Measurements from ENCODE around the gene C1QTNF6.
"Not testable (repeated sequence)": the region's sequence is repeated elsewhere in the genome, so short reads cannot be mapped to it uniquely, and the experiment has no call there.

C1QTNF6 gene

GRCh38 chr22:37187891-37188761 is at the start of gene C1QTNF6:
TSS of gene C1QTNF6 (minus strand) at chr22:37188247. CDS start at chr22:37188213, 34 bp downstream.
- DNase-seq = peak; percentile 72

- no peak for DNase-seq
Observed at GRCh38 chr22:37235897-37236607, 48.0 kb upstream of the C1QTNF6 start.

- no peak for DNase-seq
Observed at GRCh38 chr22:37234736-37235711, 47.0 kb upstream of the C1QTNF6 start.

DNA sequence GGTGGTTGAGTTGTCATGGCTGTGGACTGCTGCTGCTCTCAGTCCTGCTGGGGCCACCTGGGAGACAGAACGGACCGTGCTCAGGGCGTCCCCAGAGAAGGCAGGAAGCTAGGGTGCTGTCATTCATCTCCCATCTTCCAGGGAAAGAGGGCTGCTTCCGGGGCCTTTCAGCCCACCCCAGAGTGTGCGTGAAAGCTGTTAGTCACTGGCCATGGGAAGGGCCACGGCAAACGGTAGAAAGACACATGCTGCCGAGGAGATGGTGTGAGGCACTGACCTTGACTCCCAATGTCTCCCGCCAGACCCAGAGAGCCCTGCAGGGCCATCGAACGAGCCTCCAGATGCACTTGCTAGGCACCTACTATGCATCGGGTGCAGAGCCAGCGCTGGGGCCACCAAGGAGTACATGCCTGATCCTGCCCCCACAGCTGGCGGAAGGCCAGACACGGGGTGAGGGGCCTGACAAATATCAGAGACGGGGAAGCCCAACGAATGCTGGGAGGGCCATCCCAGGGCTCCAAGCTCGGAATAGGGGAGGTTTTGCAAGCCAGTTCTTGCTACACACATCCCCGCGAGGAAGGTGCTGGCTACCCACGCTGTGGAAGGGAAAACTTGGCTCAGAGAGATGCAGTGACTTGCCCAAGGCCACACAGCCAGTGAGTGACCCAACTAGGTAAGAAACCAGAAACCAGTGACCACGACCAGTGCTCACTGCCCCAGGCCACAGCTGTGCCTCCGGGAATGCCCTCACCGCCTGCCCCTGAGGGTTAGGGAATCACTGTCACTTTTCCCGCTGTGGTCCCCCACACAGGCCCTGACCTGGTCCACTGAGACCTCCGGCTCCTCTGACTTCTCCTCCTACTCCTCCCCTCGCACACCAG is 45.9 kb upstream of the C1QTNF6 start:
- DNase-seq = no peak

- DNase-seq = not testable (repeated sequence)
Observed at GRCh38 chr22:37233371-37233750, 45.3 kb upstream of the C1QTNF6 start.

DNA sequence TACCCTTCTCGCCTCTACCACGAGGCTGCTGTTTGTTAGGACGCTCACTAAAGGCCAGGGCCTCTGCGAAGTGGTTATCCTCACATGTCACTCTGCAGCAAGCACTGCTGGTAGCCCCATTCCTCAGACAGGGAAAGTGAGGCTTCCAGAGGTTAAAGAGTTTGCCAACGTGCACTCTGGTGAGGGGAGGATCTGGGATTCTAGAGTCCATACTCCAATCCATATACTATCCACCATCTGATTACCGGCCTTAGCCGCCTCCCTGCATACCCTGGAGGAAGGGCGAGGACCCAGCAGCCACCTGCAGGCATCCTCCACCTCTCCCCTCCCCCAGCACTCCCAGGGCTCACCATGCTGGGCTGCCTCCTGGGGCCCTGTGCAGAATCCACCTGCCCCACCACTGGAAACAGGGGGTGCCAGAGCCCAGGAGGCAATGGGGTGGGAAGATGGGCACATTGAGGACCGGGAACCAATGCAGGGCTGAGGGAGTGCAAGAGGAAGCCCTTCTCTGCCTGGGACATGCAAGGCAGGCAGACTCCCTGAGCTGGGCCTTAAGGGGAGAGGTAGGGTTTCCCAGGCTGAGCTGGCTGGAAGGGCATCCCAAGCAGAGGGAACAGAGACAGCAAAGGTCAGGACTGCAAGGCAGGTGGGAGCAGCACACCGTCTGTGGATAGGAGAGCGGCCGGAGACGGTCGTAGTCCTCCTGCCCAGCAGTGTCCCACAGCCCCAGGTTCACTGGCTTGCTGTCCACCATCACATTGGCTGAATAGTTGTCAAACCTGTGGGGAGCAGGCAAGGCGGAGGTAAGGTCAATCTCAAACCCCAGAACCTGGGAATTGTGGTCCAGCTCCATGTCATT is 44.3 kb upstream of the C1QTNF6 start:
- DNase-seq = no peak

- no peak for DNase-seq
Observed at GRCh38 chr22:37231406-37232139, 43.5 kb upstream of the C1QTNF6 start.

DNA sequence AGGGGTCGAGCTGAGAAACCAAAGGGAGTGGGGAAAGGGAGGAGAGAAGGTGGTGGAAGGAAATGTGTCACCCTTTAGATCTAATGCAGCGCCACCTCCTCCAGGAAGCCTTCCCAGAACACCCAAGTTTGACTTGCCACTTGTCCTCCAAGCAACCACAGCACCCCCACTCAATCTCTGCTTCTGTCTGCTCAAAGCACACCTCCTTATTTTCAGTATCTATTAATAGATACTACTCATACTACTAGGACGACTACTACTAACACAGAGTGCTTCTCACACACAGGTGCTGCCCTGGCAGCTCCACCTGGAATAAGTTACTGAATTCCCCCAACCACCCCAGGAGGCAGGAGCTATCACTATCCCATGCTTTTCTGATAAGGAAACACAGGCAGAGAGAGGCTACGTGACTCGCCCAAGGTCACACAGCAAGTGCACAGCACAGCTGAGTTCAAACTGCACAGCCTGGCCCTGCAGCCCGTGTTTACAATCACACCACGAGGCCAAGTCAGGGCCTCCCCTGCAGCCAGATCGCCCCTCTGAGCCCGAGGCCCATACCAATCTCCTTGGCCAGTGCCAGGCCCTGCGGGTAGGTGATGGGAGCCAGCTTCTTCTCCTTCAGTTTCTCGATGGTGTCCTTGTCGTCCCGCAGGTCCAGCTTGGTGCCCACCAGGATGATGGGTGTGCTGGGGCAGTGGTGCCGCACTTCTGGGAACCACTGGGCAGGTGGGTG is 42.8 kb upstream of the C1QTNF6 start:
- no peak for DNase-seq

DNA sequence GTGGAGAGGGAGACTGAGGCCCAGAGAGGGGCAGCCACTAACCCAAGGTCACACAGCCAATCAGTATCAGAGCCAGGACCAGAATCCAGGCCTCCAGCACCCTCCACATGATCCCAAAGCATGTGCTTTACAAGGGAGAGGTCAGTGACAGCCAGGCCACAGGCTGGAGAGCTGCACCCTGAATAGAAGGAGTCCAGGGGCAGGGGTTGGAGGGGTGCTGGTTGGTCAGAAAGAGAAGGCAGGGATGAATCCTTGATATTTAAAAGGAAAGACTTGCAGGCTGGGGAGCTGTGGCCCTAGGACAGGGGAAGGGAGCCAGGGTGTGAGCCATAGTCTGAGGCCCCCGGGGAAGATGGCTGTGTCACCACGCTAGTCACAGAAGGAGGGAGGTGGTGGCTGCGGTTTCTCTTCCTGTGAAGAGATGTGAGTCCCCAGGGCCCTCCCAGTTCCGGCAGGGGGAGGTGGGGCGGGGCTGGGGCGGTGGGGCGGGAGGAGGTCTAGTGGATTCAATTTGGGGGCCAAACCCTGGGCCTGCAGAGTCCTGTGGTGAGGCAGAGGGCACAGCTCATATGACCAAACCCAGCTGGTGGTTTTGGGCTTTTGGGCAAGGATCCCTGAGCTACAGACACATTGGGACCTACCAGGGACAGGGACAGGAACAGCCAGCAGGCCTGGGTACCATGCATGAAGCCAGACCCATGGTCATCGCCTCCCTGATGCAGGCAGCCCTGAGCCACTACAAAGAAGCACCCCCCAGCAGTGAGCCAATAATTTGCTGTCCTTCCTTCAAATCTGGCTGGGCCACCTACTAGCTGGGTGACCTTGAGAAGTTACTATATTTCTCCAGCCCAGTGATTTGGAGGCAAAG is 42.0 kb upstream of the C1QTNF6 start:
- DNase-seq = peak; percentile 81

DNA sequence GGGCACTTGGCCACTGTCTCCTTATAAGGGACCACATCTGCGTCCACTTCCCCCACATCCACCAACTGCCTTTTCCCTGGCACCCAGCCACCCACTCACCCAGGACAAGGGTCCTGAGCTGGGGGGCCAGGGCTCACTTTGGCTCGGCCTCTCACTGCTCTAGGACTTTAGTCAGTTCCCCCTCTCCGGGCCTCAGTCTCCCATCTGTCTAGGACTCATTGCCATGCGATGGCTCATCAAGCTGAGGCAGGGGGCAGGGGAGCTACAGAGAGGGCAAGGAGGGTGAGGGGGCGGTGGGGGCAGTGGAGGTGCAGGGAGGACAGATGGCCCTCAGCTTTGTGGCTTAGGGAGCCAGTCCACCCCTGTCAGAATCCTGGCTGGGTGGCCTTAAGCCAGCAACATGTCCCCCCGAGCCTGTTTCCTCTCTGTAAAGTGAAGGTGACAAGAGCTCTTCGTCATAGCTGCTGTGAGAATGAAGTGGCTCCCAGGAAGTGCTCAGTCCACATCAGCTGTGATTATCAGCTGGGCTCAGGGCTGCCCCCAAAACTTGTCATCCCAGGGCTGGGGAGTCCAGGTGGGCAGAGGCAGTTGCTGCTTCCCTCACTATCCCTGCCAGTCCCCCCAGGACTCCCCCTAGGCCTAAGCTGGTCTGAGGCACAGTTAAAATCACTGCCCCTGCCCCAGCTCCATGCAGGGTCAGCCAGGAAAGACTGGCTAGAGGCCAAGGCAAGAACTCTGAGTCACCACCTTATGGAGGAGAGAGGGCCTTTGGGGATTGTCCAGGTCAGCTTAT is 41.2 kb upstream of the C1QTNF6 start:
- DNase-seq = peak; percentile 88

GRCh38 chr22:37228106-37229011 is 40.3 kb upstream of the C1QTNF6 start:
- DNase-seq = peak; percentile 64

GRCh38 chr22:37226514-37226913 is 38.5 kb upstream of the C1QTNF6 start:
- DNase-seq = no peak

DNA sequence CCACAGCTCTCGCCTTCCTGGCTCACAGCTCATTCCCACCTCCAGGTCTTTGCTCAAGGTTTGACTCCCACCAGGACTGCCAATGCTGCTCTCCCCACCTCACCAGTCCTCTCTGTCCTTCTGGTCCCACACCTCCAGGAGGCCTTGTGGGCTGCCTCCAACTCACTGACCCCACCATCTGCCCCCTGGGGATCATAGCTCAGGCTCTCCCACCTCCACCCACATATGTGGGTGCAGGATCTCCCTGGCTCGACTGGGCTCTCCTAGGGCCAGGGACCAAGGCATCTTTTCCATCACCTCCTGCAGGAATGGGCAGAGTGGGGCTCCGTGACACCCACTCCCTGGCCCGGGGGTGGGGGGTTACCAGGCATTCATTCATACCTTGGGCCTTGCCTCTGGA is 38.0 kb upstream of the C1QTNF6 start:
- DNase-seq = no peak

- no peak for DNase-seq
Observed at GRCh38 chr22:37225481-37225880, 37.4 kb upstream of the C1QTNF6 start.

DNA sequence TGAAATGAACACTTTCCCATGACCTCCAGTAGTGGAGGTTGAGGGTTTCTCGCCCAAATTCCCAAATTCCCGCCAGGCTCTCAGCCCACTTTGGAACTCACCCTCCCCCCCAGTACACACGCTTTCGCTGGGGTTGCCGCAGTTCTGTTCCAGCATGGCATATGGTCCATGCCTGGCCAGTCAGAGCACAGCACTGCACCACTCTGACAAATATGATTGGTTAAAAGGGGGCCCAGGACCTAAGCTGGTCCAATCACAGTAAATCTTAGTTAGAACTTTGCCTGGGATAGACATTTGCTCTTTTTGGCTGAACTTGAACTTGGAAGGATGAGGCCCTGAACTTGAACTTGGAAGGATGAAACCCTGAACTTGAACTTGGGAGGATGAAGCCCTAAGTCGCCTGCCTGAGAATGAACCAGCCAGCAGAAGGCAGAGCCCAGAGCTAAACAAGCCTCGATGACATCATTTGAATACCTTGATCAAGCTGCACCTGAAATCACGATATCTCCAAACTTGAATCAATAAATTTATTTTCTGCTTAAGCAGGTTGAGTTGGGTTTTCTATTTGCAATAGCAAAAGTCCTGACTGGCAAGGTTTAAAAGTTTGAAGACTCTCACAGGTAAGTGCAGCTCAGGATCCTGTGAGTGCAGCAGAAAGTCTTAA is 36.8 kb upstream of the C1QTNF6 start:
- DNase-seq = no peak

All from EL (cell line).